Hepatic stellate cell (primary cell): ENCODE measurements around the gene LILRB4.
"Not testable (repeated sequence)": the region's sequence is repeated elsewhere in the genome, so short reads cannot be mapped to it uniquely, and the experiment has no call there.

ENCODE experiments used
- DNase-seq: peaks from one replicate; pipeline ENCODE4 v3.0.0; 2011; ENCODE audit warnings: low spot score

The LILRB4 gene

GRCh38 chr19:54694648-54695047, 31.9 kb downstream of the LILRB4 start:
- DNase-seq, result no peak

DNA sequence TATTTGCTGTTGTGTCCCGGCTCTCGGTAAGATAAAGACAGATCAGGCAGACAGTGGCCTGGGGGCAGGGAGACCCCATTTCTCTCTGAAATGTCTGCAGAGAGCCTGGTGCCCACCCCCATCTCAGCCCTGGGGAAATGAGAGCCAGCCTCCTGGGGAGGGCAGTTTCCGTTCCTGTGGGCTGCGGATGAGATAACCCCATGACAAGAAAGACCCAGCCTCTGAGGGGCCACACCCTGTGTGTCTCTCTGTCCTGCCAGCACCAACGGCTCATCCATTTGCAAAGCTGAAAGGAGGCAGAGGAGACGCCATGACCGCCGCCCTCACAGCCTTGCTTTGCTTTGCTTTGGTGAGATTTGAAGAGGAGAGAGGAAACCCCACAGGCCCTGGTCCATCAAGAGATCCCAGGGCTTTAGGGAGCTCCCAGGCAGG, 33.3 kb downstream of the LILRB4 start:
- no peak for DNase-seq

DNA sequence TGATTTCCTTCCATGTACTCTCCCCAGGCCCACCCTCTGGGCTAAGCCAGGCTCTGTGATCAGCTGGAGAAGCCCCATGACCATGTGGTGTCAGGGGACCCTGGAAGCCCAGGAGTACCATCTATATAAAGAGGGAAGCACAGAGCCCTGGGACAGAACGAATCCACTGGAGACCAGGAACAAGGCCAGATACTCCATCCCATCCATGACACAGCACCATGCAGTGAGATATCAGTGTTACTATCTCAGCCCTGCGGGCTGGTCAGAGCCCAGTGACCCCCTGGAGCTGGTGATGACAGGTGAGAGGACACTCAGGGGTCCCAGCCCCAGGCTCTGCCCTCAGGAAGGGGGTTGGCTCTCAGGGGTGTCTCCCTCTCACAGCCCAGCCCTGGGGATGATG, 34.0 kb downstream of the LILRB4 start:
- no peak for DNase-seq

DNA sequence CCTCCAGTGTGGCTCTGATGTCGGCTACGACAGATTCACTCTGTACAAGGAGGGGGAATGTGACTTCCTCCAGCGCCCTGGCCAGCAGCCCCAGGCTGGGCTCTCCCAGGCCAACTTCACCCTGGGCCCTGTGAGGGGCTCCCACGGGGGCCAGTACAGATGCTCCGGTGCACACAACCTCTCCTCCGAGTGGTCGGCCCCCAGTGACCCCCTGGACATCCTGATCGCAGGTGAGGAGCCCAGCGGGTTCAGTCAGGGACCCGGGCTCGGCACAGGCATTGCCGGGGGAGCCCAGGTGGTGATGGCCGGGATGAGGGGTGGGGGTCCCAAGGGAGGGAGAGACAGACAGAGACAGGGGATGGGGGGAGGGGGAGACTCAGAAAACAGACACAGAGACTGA, 34.9 kb downstream of the LILRB4 start:
- not testable (repeated sequence) for DNase-seq

DNA sequence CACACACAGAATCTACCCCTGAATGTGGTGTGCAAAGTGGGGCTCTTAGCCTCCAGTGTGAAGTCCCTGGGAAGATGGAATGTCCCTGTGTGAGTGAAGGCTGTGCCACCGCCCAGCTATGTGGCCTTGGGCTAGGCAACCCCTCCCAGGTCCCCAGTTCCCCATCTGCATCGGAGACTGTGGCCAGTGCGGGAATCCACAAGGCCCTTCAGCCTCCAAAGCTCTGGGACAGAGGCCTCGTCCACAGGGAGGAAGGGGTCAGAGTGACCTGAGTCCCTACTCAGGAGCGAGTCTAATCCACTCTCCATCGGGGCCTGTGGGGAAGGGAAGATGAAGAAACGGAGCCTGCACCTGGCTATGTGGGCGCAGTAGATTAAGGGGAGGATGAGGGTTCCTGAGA, 42.1 kb downstream of the LILRB4 start:
- no peak for DNase-seq

DNA sequence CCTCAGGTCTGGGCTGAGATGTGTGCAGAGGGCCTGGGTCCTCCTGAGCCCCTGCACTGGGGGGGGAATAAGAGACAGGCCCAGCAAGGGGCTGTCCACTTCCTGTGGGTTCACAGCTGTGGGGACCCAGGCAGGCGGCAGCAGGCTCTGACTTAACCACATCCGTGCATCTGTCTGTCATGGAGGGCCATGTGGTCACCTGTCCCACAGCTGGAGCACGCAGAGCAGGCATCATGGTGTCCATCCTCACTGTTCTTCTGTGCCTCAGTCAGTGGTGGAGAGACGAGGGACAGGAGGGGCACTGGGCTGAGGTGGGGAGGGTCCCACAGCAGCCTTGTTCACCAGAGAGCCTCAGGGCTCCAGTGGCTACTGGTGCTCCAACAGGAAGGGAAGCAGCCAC, 45.2 kb downstream of the LILRB4 start:
- no peak for DNase-seq

- no peak for DNase-seq
Observed at GRCh38 chr19:54708781-54709180, 46.0 kb downstream of the LILRB4 start.

- DNase-seq, result no peak
Observed at GRCh38 chr19:54709212-54709948, 46.6 kb downstream of the LILRB4 start.

DNA sequence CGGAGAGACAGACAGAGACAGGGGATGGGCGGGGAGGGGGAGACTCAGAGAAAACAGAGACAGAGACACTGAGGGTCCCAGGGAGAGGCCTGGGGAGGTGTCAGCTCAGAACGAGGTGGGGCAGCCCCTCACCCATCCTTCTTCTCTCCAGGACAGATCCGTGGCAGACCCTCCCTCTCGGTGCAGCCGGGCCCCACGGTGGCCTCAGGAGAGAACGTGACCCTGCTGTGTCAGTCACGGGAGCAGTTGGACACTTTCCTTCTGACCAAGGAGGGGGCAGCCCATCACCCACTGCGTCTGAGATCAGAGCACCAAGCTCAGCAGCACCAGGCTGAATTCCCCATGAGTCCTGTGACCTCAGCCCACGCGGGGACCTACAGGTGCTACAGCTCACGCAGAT, 47.2 kb downstream of the LILRB4 start:
- not testable (repeated sequence) for DNase-seq
